H9 (cell line): ENCODE measurements around the gene PDGFRB. TPM values are rescaled to one million over a fixed set of nuclear protein-coding genes. Genes with fewer than 3 reads are reported as not detected.

ENCODE experiments used
- DNase-seq: peaks from one replicate; pipeline ENCODE4 v3.0.0-alpha.2; 2017
- H2AFZ ChIP-seq: one replicate; pipeline ENCODE4 v1.6.1; 2013; ENCODE audit warnings: mild to moderate bottlenecking, low read length, control low read depth, moderate library complexity
- H2AK5ac ChIP-seq: 2 replicates; pipeline ENCODE4 v1.6.1; 2013; ENCODE audit warnings: low read length, control low read depth, mixed read lengths; ENCODE audit not compliant: insufficient read length
- H2BK120ac ChIP-seq: one replicate; pipeline ENCODE4 v1.6.1; 2013; ENCODE audit warnings: low read depth, mild to moderate bottlenecking, low read length, control low read depth, inconsistent platforms; ENCODE audit not compliant: poor library complexity, severe bottlenecking
- H2BK12ac ChIP-seq: 2 replicates; pipeline ENCODE4 v1.6.1; 2013; ENCODE audit warnings: low read length, control low read depth, mixed read lengths, low read depth; ENCODE audit not compliant: insufficient read length
- H2BK15ac ChIP-seq: 2 replicates; pipeline ENCODE4 v1.6.1; 2013; ENCODE audit warnings: low read depth, low read length, control low read depth
- H2BK20ac ChIP-seq: one replicate; pipeline ENCODE4 v1.6.1; 2013; ENCODE audit warnings: low read depth, mild to moderate bottlenecking, low read length, control low read depth, inconsistent platforms; ENCODE audit not compliant: poor library complexity, severe bottlenecking
- H2BK5ac ChIP-seq: 2 replicates; pipeline ENCODE4 v1.6.1; 2013; ENCODE audit warnings: low read length, control low read depth, mixed read lengths; ENCODE audit not compliant: insufficient read length
- H3K14ac ChIP-seq: 2 replicates; pipeline ENCODE4 v1.6.1; 2013; ENCODE audit warnings: low read length, control low read depth; ENCODE audit not compliant: insufficient read depth
- H3K18ac ChIP-seq: 2 replicates; pipeline ENCODE4 v1.6.1; 2013; ENCODE audit warnings: low read depth, mild to moderate bottlenecking, mixed read lengths, low read length, control low read depth; ENCODE audit not compliant: insufficient read length
- H3K23ac ChIP-seq: 2 replicates; pipeline ENCODE4 v1.6.1; 2013; ENCODE audit warnings: low read length, control low read depth, mixed read lengths, low read depth; ENCODE audit not compliant: insufficient read length
- H3K23me2 ChIP-seq: 2 replicates; pipeline ENCODE4 v1.6.1; 2013; ENCODE audit warnings: low read depth, mild to moderate bottlenecking, mixed read lengths, low read length, control low read depth; ENCODE audit not compliant: insufficient read length, poor library complexity, severe bottlenecking
- H3K27ac ChIP-seq: 2 replicates; pipeline ENCODE4 v1.5.1; 2013; ENCODE audit warnings: low read length, control low read depth, mixed read lengths, low read depth; ENCODE audit not compliant: insufficient read length
- H3K27me3 ChIP-seq: 2 replicates; pipeline ENCODE4 v1.6.1; 2013; ENCODE audit warnings: low read length, control low read depth, inconsistent platforms; ENCODE audit not compliant: insufficient read depth
- H3K4ac ChIP-seq: 2 replicates; pipeline ENCODE4 v1.6.1; 2013; ENCODE audit warnings: low read depth, mild to moderate bottlenecking, control low read depth, inconsistent platforms, low read length, moderate library complexity
- H3K4me1 ChIP-seq: 2 replicates; pipeline ENCODE4 v1.6.1; 2013; ENCODE audit warnings: low read length, control low read depth, inconsistent platforms; ENCODE audit not compliant: insufficient read depth
- H3K4me2 ChIP-seq: 2 replicates; pipeline ENCODE4 v1.6.1; 2013; ENCODE audit warnings: low read length, control low read depth, mixed read lengths; ENCODE audit not compliant: insufficient read length, insufficient read depth
- H3K56ac ChIP-seq: 2 replicates; pipeline ENCODE4 v1.6.1; 2013; ENCODE audit warnings: low read depth, mild to moderate bottlenecking, mixed read lengths, low read length, control low read depth; ENCODE audit not compliant: insufficient read length
- H3K79me1 ChIP-seq: 2 replicates; pipeline ENCODE4 v1.6.1; 2013; ENCODE audit warnings: low read depth, mild to moderate bottlenecking, moderate library complexity, low read length, control low read depth, inconsistent platforms; ENCODE audit not compliant: insufficient read depth, poor library complexity, severe bottlenecking
- H3K79me2 ChIP-seq: 2 replicates; pipeline ENCODE4 v1.6.1; 2013; ENCODE audit warnings: low read length, control low read depth, inconsistent platforms; ENCODE audit not compliant: insufficient read depth
- H3K9ac ChIP-seq: 2 replicates; pipeline ENCODE4 v1.6.1; 2013; ENCODE audit warnings: low read length, control low read depth, mixed read lengths; ENCODE audit not compliant: insufficient read length; ENCODE audit errors: extremely low read depth
- H3K9me3 ChIP-seq: one replicate; pipeline ENCODE4 v1.6.1; 2013; ENCODE audit warnings: low read depth, low read length, inconsistent platforms; ENCODE audit not compliant: control insufficient read depth
- H3T11ph ChIP-seq: one replicate; pipeline ENCODE4 v1.6.1; 2013; ENCODE audit warnings: mild to moderate bottlenecking, low read length, control low read depth, inconsistent platforms
- H4K20me1 ChIP-seq: one replicate; pipeline ENCODE4 v1.6.1; 2013; ENCODE audit not compliant: control insufficient read depth, insufficient read length, insufficient read depth
- H4K5ac ChIP-seq: 2 replicates; pipeline ENCODE4 v1.6.1; 2013; ENCODE audit warnings: low read depth, mild to moderate bottlenecking, mixed read lengths, low read length, control low read depth; ENCODE audit not compliant: insufficient read length
- H4K8ac ChIP-seq: replicated peaks from 2 replicates; pipeline ENCODE4 v1.6.1; 2013; ENCODE audit warnings: low read length, control low read depth, mixed read lengths, low read depth; ENCODE audit not compliant: insufficient read length
- H4K91ac ChIP-seq: 2 replicates; pipeline ENCODE4 v1.6.1; 2013; ENCODE audit warnings: low read depth, mild to moderate bottlenecking, moderate library complexity, mixed read lengths, low read length, control low read depth; ENCODE audit not compliant: insufficient read length
- H3K27ac Mint-ChIP-seq, 3 experiments: 2 replicates in 2 of 3; 3 replicates in 1 of 3; pipeline ENCODE4 v1.8.0; 2020 to 2021; ENCODE audit warnings: mixed read lengths in 3 of 3, mild to moderate bottlenecking in 1 of 3, moderate library complexity in 1 of 3
- H3K27me3 Mint-ChIP-seq: 2 replicates; pipeline ENCODE4 v1.8.0; 2021; ENCODE audit warnings: low read depth, mild to moderate bottlenecking, moderate library complexity, mixed read lengths
- H3K36me3 Mint-ChIP-seq, 3 experiments: 2 replicates in 2 of 3; 3 replicates in 1 of 3; pipeline ENCODE4 v1.8.0; 2020 to 2021; ENCODE audit warnings: low read depth in 3 of 3, mixed read lengths in 3 of 3; ENCODE audit not compliant: insufficient read depth in 1 of 3
- H3K4me1 Mint-ChIP-seq, 2 experiments: 2 replicates each; pipeline ENCODE4 v1.8.0; 2020; ENCODE audit warnings: mixed read lengths in 2 of 2
- H3K4me3 Mint-ChIP-seq, 2 experiments: 2 replicates in 1 of 2; 3 replicates in 1 of 2; pipeline ENCODE4 v1.8.0; 2020 to 2021; ENCODE audit warnings: mild to moderate bottlenecking in 2 of 2, mixed read lengths in 2 of 2, moderate library complexity in 1 of 2
- H3K9me3 Mint-ChIP-seq, 2 experiments: 2 replicates in 1 of 2; 3 replicates in 1 of 2; pipeline ENCODE4 v1.8.0; 2020; ENCODE audit warnings: mild to moderate bottlenecking in 2 of 2, mixed read lengths in 2 of 2, moderate library complexity in 1 of 2
- CTCF ChIP-seq: fragments of 200-600 bp; sonication (generic); conservative IDR thresholded peaks from 3 replicates; pipeline ENCODE4 v1.8.0; 2021; ENCODE audit warnings: antibody characterized with exemption, mild to moderate bottlenecking
- WGBS: extraction: QIAGEN DNeasy Blood & Tissue Kit; methylation state at CpG from one replicate; pipeline ENCODE4 v1.1.7; 2013; ENCODE audit warnings: missing lambda C conversion rate, low lambda C conversion rate, mixed read lengths; ENCODE audit not compliant: insufficient read length; ENCODE audit errors: extremely low coverage; 5-methylcytosine and 5-hydroxymethylcytosine counted together
- total RNA-seq: library from RNA; stranded (reverse); gene quantifications from 2 replicates; pipeline ENCODE4 v1.2.1, GENCODE V29; 2021

Gene PDGFRB
- total RNA-seq, 1 experiment from 2014 or later: 2.2 TPM

GRCh38 chr5:150120062-150120441 lies 35.6 kb downstream of the PDGFRB start:
- Histone ChIP-seq H3K27me3 (no peaks in the 10 kb centered on the region), H2BK120ac (no peak overlapping the region), H2BK15ac (no peak overlapping the region), H2AFZ (no peak overlapping the region), H4K91ac (no peak overlapping the region), H4K20me1 (no peaks in the 10 kb centered on the region), H3K14ac (no peak overlapping the region), H3K79me2 (no peaks in the 10 kb centered on the region), H3K23me2 (no peaks in the 10 kb centered on the region), H3K23ac (no peak overlapping the region), H2AK5ac (no peak overlapping the region), H3K56ac (no peak overlapping the region), H2BK12ac (no peak overlapping the region), H2BK20ac (no peak overlapping the region), H4K5ac (no peak overlapping the region), H3K4ac (no peak overlapping the region), H2BK5ac (no peak overlapping the region), H3K4me2 (no peak overlapping the region), H3K9ac (no peak overlapping the region), H3K9me3 (no peaks in the 10 kb centered on the region), H3K27ac (no peak overlapping the region), H4K8ac (no peak overlapping the region), H3K4me1 (no peaks in the 10 kb centered on the region), H3T11ph (no peak overlapping the region), H3K18ac (no peak overlapping the region), H3K79me1 (no peaks in the 10 kb centered on the region)
- Mint-ChIP-seq H3K9me3 (no peaks in the 10 kb centered on the region), H3K4me1 (peaks cover 13 to 23% of the 10 kb centered on the region in 2 experiments), H3K36me3 (no peaks in the 10 kb centered on the region), H3K27ac (no peak overlapping the region), H3K4me3 (no peak overlapping the region), H3K27me3 (peaks cover 7% of the 10 kb centered on the region)
- no peak for TF ChIP-seq CTCF
- no peak for DNase-seq
- no CpG with 5 or more reads among the region's 3 CpGs for WGBS
